GM20000 (cell line): ENCODE data around the gene MRPL17.

Experiments
- DNase-seq: peaks from one replicate; pipeline ENCODE4 v3.0.0; 2012; ENCODE audit warnings: low spot score
- TF ChIP-seq, protein P1 (sequence below): IDR thresholded peaks from 2 replicates; pipeline ENCODE4 v1.5.1; 2012; ENCODE audit warnings: mild to moderate bottlenecking, control low read depth; ENCODE audit errors: extremely low read depth, missing control alignments

Gene MRPL17

GRCh38 chr11:6681505-6681904 is 1.6 kb downstream of the MRPL17 start:
- no peak for DNase-seq
- TF ChIP-seq, protein P1, sequence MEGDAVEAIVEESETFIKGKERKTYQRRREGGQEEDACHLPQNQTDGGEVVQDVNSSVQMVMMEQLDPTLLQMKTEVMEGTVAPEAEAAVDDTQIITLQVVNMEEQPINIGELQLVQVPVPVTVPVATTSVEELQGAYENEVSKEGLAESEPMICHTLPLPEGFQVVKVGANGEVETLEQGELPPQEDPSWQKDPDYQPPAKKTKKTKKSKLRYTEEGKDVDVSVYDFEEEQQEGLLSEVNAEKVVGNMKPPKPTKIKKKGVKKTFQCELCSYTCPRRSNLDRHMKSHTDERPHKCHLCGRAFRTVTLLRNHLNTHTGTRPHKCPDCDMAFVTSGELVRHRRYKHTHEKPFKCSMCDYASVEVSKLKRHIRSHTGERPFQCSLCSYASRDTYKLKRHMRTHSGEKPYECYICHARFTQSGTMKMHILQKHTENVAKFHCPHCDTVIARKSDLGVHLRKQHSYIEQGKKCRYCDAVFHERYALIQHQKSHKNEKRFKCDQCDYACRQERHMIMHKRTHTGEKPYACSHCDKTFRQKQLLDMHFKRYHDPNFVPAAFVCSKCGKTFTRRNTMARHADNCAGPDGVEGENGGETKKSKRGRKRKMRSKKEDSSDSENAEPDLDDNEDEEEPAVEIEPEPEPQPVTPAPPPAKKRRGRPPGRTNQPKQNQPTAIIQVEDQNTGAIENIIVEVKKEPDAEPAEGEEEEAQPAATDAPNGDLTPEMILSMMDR: no peak

GRCh38 chr11:6677018-6677417 is 6.1 kb downstream of the MRPL17 start:
- DNase-seq: no peak
- TF ChIP-seq, protein P1: no peak

DNA sequence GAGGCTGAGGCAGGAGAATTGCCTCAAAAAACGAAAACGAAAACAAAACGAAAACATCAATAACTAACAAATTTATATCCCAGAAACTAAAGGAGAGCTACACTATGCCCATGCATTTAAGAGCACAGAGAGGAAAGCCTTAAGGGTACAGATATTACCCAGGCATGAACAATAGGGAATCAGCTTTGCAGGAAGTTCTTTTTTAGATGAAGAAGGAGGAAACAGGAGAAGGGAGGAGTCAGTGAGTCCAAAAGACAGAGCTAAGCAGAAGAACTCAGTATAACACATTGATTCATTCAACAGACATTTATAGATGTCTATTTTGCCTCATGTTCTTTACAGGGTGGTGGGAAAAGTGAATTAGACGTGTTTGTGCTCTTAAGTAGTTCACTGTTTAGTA is 8.3 kb downstream of the MRPL17 start:
- TF ChIP-seq, protein P1: no peak
- no peak for DNase-seq

DNA sequence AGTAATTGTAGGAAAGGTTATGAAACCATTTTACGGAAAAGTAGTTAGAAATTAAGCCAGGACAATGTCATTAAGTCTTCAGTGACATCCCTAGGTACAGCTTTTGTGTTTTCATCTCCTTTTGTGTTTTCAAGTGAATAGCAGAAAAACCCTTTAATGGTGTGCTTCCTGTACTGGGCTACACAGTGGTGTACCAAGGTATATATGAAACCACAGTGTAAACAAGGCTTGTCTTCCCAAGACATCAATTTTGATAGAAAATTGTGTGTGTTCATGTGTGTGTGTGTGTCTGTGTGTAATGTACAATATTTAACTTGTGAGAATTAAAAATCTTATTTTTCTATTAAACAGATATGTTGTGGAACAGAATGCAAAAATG is 8.9 kb downstream of the MRPL17 start:
- no peak for DNase-seq
- TF ChIP-seq, protein P1: no peak

GRCh38 chr11:6673523-6674218 is 9.5 kb downstream of the MRPL17 start:
- TF ChIP-seq, protein P1: no peak
- no peak for DNase-seq

DNA sequence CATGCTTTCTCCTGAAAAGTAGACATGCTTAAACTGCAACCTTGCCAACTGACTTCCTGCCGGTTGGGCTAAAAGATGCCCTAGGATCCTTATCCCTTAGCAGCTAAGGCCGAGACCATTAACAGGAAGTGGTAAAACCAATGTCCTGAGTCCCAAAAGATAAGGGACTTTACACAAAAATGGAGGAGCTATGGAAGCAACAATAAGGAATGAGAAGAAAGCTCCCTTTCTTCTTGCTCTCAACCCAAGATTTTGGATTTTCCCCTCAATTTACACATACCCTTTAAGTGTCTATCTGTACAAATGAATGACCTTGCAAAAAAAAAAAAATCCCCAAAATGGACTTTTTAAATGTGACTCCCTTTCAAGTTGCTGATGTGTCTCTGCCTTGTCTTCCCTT is 11.1 kb downstream of the MRPL17 start:
- TF ChIP-seq, protein P1: no peak
- DNase-seq: no peak

- no peak for DNase-seq
- TF ChIP-seq, protein P1: no peak
Observed at GRCh38 chr11:6670202-6670830, 12.8 kb downstream of the MRPL17 start.
